ENCODE results near the gene DPH7.
"Not testable (repeated sequence)": the region's sequence is repeated elsewhere in the genome, so short reads cannot be mapped to it uniquely, and the experiment has no call there.

The DPH7 gene

GRCh38 chr9:137516144-137516917, 62.4 kb downstream of the DPH7 start:
- no peak for DNase-seq

DNA sequence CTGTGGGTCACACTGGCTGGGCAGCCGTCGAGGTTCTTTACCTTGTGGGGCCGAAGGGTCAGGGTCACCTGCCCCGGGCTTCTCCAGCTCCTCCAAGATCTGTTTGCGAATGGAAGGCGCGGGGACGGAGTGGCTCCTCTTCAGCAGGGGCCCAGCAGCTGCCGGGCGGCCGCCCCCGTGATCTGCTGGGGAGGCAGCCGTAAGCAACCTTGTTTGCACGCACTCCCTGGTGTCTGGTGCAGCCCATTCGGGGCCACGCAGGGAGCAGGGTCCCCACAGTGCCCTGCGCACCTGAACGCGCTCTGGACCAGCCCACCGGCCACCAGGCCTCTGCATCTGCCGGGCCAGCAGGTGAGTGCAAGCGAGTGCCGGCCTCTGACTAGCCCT, 63.4 kb downstream of the DPH7 start:
- no peak for DNase-seq

DNA sequence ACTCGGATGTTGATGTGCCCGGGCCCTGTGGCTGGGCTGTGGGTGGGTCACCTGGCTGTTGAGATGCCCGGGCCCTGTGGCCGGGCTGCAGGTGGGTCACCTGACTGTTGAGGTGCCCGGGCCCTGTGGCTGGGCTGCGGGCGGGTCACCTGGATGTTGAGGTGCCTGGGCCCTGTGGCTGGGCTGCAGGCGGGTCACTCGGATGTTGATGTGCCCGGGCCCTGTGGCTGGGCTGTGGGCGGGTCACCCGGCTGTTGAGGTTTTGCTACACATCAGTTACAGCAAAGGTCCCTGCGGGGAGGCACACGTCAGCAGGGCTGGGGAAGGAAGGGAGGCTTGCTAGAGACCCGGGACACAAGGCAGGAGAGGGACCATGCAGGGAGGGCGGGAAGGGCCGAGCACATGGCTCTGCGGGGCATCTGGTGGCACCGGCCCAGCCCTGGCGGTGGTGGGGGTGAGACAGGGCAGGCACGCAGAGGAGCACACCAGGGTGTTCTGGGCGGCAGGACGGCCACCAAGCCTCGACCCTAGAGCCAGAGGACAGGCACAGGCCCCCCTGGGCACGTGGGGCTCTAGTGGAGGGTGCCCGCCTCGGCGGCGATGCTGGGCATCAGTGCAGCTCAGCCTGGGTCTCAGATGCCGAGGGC, 63.9 kb downstream of the DPH7 start:
- DNase-seq, result no peak

GRCh38 chr9:137513801-137514570, 64.7 kb downstream of the DPH7 start:
- DNase-seq, result not testable (repeated sequence)

GRCh38 chr9:137513136-137513535, 65.6 kb downstream of the DPH7 start:
- DNase-seq, result not testable (repeated sequence)

- no peak for DNase-seq
Measured at GRCh38 chr9:137511758-137512463, 66.8 kb downstream of the DPH7 start.

- DNase-seq, result not testable (repeated sequence)
Measured at GRCh38 chr9:137511126-137511525, 67.6 kb downstream of the DPH7 start.

DNA sequence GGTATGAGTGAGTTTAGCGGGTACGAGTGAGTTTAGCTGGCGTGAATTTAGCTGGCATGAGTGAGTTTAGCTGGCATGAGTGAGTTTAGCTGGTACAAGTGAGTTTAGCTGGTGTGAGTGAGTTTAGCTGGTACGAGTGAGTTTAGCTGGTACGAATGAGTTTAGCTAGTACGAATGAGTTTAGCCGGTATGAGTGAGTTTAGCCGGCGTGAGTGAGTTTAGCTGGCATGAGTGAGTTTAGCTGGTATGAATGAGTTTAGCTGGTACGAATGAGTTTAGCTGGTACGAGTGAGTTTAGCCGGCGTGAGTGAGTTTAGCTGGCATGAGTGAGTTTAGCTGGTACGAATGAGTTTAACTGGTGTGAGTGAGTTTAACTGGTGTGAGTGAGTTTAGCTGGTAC, 69.5 kb downstream of the DPH7 start:
- DNase-seq, result no peak

- no peak for DNase-seq
Measured at GRCh38 chr9:137506702-137507171, 72.0 kb downstream of the DPH7 start.

- DNase-seq, result no peak
Measured at GRCh38 chr9:137506274-137506673, 72.5 kb downstream of the DPH7 start.

DNA sequence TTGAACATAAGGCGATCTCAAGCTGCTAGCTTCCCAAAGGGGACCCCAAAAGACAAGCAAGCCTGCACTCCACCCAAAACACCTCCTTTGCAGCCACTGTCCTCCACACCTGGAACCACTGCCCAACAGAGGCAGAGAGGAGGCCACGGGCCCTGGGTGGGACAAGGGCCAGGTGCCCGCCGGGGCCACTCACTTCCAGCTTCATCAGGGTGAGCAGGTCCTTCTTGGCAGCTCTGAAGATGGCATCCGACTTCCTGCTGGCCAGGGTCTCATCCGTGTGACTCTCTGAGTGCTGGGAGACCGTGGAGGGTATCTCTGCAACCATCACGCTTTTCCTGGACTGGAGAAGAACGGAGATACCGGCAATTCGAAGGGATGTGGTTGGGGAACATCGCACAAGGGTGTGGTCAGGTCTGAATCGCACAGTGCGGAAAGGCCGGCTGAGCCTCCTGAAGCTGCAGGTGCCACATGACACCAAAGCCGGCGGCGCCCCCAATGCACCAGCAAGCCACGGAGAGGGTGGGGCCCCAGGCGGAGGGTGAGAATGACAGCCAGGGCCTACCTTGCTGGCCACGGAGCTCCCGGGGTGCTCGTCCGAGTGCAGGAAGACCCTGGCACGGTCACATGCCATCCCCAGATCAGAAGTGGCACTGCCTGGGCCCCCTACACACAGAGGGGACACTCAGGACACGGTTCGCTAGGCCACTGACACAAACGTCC, 73.1 kb downstream of the DPH7 start:
- DNase-seq, result no peak

Measured in NK-92 treated with Interleukin-12 subunit alpha and Interleukin-12 subunit beta, amount 100 ng/mL, for 24 hours (cell line).